GM21528 (cell line): ENCODE results near the gene LRRN1.
"Not testable (repeated sequence)": the region's sequence is repeated elsewhere in the genome, so short reads cannot be mapped to it uniquely, and the experiment has no call there.

Experiments used
- ATAC-seq: cut with Tn5 transposase; IDR thresholded peaks from one replicate; pipeline ENCODE4 v1.9.1; 2021; ENCODE audit warnings: mild to moderate bottlenecking, moderate library complexity; ENCODE audit not compliant: unreplicated experiment, low FRiP score

The LRRN1 gene

GRCh38 chr3:3887311-3887710 lies 88.1 kb downstream of the LRRN1 start:
- ATAC-seq = not testable (repeated sequence)

DNA sequence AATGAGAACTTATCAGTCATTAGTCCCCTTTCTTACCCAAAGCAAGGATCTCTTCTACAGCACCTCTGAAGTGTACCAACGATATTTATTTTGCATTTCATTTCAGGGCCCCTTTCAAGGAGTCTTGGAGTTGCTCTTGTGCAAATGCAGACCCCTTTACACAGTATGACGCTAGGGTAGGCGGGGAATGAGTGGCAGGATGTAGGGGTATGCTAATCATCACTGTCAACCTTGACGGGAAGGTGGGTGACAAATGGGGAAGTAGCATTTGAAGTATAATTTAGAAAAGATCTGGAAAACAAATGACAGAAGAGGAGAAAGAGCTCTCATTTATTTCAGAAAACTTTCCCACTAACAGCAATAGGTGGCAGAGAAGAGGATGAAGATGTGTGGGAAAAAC lies 94.4 kb downstream of the LRRN1 start:
- no peak for ATAC-seq
